Ureter (tissue), 1 donor: ENCODE results near the gene TARS2. TPM values are rescaled to one million over a fixed set of nuclear protein-coding genes. Genes with fewer than 3 reads are reported as not detected.
A peak's percentile ranks its signal among the peaks of the same experiment; 100 is the strongest.

Experiments used
- DNase-seq: peaks from one replicate; pipeline ENCODE4 v3.0.0-alpha.2; 2020; ENCODE audit warnings: low spot score
- total RNA-seq: library from RNA; stranded (reverse); gene quantifications from one replicate; pipeline ENCODE4 v1.2.4, GENCODE V29; 2023
- donor health status: DM: yes; HTN: yes; CAD: no.

TARS2 gene
- total RNA-seq, 1 donor from 2014 or later = 28.6 TPM

DNA sequence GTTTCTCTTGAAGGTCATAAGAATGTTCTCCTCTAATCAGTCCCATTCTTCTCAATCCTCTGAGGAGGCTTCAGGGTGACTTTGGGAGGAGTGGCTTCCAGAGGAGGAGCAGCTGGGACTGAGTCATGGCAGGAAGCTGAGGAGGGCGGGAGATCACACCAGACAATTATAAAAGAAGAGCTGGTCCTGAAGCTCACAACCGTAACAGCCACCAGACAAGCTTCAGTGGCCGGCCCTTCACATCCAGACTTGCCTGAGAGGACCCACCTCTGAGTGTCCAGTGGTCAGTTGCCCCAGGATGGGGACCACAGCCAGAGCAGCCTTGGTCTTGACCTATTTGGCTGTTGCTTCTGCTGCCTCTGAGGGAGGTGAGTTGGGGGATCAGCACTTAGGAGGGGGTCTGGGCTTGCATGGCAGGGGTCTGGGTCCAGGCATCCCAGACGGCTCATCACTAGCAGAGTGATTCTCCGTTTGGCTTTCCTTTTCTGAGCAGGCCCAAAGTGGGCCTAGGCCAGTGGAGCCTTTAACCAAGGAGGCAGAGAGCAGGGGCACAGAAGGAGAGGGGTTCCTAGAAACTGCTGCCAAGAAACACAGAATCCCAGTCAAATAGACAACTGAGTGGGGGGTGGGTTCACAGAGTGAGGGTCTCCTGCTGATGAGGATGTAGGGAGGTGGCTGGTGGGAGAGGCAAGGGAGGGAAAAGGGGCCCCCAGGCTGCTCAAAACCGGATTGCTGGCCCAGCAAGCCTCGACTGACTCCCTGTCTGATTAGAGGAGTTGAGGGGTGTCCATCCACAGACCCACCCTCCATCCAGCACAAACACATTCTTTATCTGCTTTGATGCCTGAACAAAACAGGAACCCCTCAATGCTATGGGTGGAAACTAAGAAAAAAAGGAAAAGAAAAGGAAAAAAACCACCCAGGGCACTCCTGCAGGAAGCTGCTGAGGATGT lies 21.0 kb downstream of the TARS2 start, which contains the start of gene ECM1:
TSS of gene ECM1 (plus strand) at position 198 of the 953 bp plus-strand sequence. CDS start at position 299, 101 bp downstream.
- no peak for DNase-seq

DNA sequence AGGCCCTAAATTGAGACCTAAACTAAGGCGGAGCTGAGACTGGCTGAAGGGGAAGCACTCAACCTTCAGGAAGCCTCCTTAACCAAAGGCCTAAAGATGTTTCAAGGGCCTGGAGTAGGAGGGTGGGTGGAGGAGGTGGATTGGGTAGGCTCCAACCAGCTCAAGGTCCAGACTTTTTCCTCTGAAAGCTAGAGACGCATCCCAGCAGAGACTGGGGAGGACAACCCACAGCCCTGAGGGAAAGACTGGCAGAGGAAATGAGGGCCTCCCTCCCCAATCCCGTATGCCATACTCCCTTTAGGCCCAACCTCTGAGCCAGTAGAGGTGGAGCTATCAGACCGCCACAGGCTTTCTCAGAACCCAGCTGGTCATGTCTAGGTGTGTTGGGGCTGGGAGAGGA lies 21.8 kb downstream of the TARS2 start:
- no peak for DNase-seq

DNA sequence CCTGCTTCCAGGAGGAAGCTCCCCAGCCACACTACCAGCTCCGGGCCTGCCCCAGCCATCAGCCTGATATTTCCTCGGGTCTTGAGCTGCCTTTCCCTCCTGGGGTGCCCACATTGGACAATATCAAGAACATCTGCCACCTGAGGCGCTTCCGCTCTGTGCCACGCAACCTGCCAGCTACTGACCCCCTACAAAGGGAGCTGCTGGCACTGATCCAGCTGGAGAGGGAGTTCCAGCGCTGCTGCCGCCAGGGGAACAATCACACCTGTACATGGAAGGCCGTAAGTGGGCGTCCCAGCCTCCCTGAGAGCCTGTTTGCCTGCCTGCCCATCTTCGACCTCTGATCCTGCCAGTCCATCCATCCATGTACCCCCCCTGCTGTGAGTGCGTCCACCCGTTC lies 24.3 kb downstream of the TARS2 start:
- DNase-seq = no peak

DNA sequence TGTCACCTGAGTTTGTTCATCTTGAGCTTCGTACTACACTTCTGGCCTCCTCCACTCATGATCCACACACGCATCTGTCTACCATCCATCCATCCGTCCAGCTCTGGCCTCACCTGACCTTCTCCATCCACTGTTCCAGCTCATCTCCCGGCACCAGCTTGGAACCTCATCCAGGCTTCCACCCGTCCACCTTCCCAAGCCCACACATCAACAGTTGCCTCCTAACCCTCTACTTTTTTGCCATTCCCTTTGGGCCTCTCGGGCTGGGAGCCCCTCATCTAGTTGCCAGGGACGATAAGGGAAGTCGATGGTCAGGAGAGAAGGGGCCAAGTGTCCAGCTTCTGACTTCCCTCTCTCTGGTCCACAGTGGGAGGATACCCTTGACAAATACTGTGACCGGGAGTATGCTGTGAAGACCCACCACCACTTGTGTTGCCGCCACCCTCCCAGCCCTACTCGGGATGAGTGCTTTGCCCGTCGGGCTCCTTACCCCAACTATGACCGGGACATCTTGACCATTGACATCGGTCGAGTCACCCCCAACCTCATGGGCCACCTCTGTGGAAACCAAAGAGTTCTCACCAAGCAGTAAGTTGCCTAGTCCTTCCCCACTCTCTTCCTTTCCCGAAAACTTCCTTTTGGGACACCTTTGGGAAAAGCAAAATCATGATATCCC lies 24.9 kb downstream of the TARS2 start:
- no peak for DNase-seq

DNA sequence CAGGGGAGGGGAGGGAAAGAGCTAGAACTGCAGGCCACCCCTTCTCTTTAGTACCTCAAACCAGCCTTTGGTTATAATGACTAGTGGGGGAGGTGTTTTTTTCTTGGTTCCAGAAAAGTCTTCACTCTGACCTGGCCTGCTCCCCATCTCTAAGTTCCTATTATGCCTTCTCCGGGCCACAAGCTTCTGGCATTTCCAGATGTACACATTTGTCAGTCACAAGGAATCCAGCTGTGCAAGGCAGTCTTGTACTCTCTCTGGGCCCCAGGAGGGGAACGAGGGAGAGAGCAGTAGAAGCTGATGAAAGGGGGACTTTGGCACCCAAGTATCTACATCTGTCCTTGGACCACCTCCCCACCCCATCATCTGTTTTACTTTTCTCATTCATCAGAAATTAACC lies 25.6 kb downstream of the TARS2 start:
- no peak for DNase-seq

DNA sequence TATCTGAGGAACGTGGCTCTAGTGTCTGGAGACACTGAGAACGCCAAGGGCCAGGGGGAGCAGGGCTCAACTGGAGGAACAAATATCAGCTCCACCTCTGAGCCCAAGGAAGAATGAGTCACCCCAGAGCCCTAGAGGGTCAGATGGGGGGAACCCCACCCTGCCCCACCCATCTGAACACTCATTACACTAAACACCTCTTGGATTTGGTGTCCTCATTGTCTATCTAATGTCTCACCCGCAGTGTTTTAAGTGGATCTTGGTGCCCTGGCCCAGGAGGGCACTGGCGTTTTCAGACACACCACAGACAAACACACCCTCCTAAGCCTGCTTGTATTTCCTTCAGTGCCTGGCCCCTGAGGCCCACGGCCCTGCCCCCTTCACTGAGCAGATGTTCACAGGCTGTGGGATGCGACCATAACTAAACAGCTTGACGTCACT lies 26.2 kb downstream of the TARS2 start:
- no peak for DNase-seq

DNA sequence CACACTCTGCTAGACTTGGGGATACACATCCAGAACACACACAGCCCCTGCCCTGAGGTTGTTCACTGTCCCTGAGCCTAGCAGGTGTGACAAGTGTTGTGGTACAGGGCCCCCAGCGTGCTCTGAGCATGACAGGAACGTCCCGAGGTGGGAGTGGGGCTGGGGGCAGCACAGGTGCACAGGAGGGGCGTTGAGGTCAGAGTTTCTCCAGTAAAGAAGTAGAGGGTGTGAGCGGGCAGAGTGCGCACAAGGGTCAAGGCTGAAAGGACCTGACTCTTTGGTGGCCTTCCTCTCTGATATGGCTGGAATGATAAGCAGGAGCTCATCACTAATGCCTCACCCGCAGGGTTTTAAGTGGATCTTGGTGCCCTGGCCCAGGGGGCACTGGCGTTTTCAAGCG lies 27.0 kb downstream of the TARS2 start:
- DNase-seq = no peak

DNA sequence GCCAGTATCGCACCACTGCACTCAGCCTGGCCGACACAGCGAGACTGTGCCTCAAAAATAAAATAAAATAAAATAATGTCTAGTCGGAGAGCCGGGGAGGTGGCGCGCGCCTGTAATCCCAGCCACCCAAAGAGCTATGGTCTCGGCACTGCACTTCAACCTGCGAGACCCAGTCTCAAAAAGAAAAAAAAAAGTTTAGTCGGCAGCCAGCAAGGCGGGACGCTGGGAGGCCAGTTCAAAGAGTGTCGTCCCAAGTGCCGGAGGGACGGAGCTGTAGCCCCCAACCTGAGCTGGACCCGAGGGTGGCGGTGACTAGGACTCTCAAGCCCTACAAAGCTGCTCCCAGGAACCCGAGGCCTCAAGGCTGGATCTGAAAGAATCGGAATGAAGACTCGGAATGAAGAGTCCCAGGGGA lies 27.7 kb downstream of the TARS2 start:
- DNase-seq = no peak

DNA sequence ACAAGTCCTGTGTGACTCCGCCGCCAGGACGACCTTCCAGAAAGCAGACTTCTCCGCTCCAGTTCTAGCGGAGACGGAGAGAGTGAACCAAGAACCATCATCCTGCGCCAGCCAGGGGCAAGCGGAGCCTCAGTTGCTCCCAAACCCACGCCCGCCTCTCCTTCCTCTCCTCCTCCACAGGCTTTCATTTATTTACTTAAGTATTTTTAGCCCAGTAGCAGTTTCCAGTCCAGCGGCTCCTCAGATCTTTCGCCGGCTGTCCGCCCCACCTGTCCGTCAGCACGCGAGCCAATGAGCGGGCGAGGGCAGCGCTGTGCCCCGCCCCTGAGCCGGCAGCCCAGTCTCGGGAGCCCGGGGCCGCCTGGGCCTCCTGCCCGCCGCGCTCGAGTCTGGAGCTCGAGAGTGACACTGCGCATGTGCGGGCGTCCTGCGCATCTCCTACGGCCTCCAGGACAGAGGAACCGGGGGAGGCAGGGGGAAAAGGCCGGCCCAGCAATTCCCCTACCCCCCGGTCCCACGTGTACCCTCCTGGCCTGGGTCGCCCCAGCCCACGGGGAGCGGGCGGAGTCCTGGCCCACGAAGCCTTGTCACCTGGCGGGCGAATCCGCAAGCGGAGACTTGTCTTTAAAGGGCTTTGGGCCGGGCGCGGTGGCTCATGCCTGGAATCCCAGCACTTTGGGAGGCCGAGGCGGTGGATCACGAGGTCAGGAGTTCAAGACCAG lies 28.3 kb downstream of the TARS2 start, which contains the start of gene FALEC:
TSS of gene FALEC (plus strand) at position 425 of the 722 bp plus-strand sequence.
- peak; percentile 94 for DNase-seq

DNA sequence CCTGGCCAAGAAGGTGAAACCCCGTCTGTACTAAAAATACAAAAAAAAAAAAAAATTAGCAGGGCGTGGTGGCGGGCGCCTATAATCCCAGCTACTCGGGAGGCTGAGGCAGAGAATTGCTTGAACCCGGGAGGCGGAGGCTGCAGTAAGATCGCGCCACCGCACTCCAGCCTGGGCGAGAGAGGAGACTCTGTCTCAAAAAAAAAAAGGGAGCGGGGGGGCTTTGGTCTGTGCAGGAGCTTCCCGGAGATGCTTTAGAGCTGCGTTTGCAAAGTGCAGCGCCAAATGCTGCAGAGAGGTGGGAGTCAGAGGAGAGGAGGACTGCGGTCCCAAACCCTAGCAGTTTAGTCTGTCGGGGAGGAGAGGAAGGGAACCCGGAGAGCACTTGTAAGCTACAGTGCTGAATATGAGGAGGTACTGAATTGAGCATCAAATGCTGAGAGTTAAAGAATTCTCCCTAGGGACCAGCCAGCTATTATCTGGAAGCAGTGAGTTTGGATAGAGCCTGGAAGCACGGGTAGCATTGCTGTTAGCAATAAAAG lies 28.9 kb downstream of the TARS2 start:
- no peak for DNase-seq

DNA sequence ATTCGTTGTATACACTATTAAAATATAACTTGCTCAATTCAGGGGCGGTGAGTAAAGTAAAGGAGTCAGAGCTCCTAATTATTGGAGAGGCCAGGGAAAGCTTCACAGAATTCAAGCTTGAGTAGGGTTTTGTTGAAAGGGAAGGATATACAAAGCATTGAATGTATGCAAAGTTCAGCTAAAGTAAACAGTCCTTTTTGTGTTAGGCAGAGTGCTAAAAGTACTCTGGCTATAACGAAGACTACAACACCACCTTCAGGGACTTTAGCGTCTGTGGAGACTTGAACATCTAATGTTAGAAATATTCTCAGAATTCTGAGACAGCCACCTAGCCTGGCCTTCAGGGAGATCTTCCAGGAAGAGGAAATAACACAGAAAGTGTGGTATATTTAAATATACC lies 29.4 kb downstream of the TARS2 start:
- DNase-seq = no peak

DNA sequence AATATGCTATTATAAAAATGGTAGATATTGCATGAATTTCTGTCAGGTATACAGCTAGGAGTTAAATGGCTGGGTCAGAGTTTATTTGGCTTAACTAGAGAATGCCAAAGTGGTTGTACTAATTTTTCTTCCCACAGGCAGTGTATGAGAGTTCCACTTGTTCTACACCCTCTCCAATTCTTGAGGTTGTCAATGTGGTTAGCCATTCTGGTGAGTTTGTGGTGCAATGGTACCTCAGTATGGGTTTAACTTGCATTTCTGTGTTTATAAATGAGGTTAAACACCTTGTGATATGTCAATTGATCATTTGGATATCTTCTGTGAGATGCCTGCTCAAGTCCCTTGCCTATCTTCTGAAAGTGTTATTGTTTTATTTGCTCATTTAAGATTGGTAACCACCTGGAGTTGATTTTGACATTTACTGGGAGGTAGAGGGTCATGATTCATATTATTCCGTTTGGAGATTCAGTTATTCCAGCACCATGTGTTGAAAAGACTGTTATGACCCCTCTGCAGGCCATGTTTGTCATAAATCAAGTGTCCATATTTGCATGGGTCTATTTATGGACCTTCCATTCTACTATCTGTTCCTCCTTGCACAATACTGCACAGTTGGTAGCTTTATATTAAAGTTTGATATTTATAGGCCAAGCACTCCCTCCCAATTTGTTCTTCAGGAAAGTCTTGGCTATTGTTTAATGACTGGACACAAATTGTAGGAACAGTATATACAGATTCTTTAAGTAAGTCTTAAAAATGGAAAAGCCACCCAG lies 34.2 kb downstream of the TARS2 start:
- DNase-seq = no peak

DNA sequence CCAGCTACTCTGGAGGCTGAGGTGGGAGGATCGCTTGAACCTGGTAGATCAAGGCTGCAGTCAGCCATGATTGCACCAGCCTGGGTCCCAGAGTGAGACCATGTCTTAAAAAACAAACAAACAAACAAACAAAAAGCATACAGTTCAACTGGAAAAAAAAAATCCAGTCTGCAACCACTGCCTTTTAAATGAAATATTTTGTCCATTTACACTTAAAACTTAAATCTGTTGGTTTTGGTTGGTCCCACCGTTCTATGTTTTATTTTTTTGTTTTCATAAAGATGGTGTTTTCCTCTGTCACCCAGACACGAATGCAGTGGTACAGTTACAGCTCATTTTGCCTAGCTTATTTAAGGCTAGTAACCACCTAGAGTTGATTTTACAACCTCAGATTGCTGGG lies 38.1 kb downstream of the TARS2 start:
- no peak for DNase-seq

DNA sequence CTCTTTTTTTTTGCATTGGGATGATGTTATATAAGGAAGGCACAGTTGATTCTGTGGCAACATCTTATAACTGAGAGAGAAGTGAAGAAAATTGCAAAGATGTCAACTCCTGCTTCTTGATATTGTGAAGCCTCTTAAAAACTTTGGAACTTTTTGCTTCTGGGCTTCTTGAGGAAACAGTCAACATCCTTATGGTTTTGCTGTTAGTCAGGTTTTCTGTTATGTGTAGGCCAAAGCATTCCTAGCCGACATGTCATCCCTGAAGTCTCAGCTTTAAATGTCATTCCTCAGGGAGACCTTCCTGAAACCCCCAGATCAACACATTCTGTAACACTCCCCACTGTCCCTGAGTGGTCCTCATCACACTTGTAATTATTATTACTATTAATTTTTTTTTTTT lies 41.0 kb downstream of the TARS2 start:
- no peak for DNase-seq

DNA sequence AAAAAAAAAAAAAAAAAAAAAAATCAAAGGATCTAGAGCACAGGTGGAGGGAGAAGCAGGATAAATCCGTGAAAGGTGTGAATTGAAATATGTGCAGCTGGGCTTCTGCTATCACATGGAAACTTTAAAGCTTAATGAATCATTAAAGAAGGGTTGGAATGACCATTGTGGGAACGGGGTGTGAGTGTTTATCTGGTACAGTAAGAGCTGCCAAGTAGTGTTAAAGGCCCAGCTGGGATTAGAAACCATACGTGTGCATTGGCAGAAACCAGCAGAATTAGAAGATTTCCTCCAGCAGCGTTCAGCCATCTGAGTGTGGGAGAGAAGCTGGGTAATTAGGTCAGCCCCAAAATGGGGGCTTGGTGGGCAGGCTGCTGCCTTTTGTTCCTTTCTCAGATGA lies 41.8 kb downstream of the TARS2 start:
- DNase-seq = no peak

DNA sequence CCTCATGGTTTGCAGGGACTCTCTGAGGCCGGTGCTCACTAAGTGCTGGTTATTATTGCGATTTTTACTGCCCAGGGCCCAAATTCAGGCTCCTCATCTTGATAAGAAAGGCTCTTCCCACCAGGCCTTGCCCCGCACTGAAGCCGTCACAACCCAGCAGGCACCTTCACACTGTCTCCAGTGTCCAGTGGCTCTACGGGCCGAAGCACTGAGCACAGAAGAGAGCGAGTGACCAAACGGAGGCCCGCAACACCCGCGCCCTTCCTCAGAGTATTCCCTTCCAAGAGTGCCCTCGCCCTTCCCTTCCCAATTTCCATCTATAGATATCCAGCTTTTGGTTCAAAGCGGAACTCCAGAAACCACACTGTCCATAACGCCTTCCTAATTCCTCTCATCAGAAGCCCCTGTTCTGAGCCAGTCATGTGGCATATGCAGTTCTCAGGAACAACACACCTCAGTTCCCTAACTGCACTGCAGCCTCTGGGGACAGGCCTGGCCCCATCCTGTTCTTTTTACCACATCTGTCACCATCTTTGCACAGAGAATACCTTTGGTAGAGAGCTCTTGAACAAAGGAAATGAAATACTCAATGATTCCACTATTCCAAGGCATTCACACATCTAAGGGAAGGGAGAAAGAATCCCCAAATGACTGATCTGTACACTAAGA lies 43.4 kb downstream of the TARS2 start:
- DNase-seq = no peak

DNA sequence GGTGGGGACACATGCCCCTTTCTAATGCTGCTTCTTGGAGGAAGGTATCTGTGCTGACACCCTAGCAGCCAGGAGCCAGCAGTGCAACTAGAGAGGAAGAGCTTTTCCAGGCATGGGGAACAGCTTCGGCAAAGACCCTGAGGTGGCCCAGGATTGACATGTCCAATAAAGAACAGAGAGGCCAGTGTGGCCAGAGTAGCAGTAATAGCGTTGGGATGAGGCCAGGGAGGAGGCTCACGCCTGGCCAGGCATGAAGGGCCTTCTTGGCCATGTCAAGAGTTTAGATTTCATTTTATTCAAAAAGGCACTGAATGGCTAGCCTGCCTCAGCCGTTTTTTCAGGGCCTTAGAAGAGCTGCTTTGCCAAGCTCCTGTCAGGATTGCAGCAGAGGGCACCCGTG lies 45.6 kb downstream of the TARS2 start:
- no peak for DNase-seq

DNA sequence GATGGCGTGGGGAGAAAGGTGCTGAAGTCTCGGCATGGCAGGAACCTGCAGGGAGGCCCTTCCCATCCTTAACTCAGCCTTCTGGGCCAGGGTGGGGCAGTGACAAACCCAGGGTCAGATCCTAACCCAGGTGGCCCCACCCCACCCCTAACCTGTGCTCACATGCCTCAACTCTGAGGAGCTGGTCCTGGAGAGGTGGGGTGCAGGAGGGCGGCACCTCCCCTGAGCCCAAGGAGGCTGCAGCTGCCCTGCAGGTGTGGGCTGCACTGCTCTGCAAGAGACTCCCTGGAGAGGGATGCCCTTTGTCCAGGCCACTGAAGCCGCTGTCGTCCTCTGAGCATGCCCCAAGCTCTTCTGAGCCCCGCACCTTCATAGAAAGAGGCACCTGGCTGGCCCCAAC lies 46.8 kb downstream of the TARS2 start:
- DNase-seq = no peak

DNA sequence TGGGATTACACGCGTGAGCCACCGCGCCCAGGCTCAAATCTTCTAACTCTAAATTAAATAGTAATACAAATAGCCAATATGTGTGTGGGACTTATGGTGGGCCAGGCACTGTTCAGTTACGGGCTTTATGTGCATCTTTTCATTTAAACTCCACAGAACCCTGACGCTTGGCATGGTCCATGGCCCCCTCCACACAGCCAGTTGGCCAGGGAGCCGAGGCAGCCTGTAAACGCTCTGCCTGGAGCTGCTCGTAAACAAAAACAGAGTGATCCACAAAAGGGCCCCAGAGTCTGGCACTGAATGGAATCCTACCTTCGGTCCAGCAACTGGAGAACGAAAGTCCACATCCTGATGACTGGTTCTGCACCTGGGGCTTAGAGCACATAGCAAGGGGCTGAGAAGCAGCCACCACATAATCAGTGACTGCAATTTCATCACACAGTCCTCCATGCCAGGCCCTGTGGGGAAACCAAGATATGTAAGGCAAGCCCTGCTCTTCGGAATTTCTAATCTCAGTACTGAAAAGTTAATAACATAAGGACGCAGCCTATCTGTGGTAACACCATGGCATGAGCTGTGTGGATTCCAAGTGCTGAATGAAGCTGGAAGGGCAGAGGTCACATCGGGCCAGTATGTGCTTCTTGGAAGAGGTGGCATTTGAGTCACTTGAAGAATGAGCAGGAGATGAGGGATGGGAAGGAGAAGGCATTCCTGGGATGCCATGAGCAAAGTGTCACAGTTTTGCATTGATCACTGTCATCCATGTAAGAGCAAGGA lies 48.5 kb downstream of the TARS2 start:
- no peak for DNase-seq
